HG03575 (cell line): Measurements from ENCODE around the gene NLRC5.
"Not testable (repeated sequence)": the region's sequence is repeated elsewhere in the genome, so short reads cannot be mapped to it uniquely, and the experiment has no call there.

Source experiments
- ATAC-seq: cut with Tn5 transposase; IDR thresholded peaks from one replicate; pipeline ENCODE4 v1.9.1; 2021; ENCODE audit not compliant: unreplicated experiment, insufficient number of reproducible peaks, low FRiP score; ENCODE audit errors: extremely low read depth

The NLRC5 gene

GRCh38 chr16:57060323-57061083 lies 71.1 kb downstream of the NLRC5 start:
- ATAC-seq: no peak

GRCh38 chr16:57061084-57061905 lies 71.9 kb downstream of the NLRC5 start:
- no peak for ATAC-seq

DNA sequence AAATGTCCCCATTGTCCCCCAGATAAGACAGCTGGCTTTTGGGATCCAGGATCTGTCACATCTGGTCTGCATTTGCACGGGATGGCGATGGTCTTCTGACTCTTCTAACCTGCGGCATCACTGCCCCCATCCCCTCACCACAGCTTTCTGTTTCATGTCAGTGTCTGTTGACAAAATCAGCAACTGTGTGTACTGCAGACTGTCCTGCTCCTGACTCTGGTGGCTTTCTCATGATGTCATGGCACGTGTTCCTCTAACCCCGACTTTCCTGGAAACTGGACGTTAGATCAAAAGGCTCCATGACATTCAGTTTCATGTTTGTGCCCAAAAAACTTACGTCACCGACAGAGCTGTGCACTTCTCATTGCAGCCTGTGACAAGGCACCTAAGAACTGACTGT lies 73.0 kb downstream of the NLRC5 start:
- no peak for ATAC-seq

- ATAC-seq: not testable (repeated sequence)
These were observed 73.8 kb downstream of the NLRC5 start for GRCh38 chr16:57063189-57063588.

DNA sequence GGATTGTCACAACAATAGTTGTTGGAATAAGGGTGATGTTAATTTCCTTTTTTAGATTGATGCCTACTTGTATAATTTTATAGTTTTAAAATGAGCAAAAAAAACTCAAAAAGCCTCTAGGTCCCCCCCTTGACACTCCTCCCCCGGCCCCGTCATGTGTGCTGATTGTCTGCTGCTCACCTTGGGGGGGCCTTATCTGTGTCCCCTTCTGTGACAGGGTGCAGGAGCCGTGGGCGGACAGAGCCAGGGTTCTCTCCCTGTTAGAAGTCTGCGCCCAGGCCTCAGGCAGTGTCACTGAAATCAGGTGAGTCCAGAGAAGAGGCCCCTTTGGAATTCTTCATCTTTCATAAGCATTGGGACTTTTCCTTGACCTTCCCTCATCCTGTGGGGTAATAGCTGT lies 75.6 kb downstream of the NLRC5 start:
- no peak for ATAC-seq

- ATAC-seq: no peak
These were observed 77.3 kb downstream of the NLRC5 start for GRCh38 chr16:57066625-57067024.

DNA sequence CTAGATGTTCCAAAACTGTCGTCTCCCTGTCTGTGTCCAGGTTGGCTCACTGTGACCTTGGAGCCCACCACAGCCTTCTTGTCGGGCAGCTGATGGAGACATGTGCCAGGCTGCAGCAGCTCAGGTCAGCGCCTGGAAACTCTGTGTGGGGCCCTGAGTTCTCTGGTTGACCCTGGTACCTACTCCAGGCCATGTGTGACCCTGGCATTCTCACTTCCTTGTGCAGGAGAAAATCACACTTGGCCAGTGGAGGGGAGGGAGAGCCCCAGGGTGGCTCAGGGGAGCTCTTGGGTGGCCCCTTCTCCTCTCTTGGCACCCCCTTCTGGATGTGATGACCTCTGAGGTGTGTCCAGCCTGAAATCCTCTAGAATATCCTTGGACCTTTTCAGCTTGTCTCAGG lies 78.0 kb downstream of the NLRC5 start:
- no peak for ATAC-seq

- ATAC-seq: no peak
These were observed 79.7 kb downstream of the NLRC5 start for GRCh38 chr16:57069053-57069452.

DNA sequence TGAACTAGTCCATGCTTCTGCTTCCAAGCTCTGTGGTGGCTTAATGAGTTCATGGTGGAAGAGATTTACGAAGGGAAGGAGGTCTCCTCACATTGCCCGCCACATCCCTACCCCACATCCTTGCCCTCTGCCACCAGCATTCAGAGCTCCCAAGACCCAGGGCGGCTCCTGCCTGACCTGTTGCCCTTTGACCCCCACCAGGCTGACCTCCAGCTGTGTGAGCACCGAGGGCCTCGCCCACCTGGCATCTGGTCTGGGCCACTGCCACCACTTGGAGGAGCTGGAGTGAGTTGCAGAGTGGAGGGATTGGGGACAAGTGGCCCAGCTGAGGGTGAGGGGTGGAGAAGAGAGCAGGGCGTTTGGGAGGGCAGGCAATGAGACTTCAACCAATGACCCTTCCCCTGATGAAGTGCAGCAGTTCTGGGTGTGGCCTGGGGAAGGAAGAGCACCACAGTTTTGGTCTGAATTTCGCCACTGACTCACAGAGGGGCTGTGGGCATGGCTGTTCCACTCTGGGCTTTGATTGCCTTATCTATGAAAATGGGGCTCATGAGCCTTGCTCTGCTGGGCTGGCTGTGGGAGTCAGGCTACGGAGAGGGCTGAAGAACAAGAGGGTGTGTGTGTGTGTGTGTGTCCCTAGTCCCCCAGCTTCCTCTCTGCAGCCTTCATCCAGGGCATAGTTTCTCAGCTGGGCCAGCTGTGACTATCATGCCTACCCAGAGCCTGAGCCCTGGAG lies 80.4 kb downstream of the NLRC5 start:
- no peak for ATAC-seq

GRCh38 chr16:57070424-57070823 lies 81.1 kb downstream of the NLRC5 start:
- no peak for ATAC-seq

- not testable (repeated sequence) for ATAC-seq
These were observed 81.8 kb downstream of the NLRC5 start for GRCh38 chr16:57071081-57071732.

- ATAC-seq: no peak
These were observed 82.7 kb downstream of the NLRC5 start for GRCh38 chr16:57071831-57072582.

GRCh38 chr16:57072616-57073275 lies 83.4 kb downstream of the NLRC5 start:
- no peak for ATAC-seq

GRCh38 chr16:57077714-57078113 lies 88.4 kb downstream of the NLRC5 start:
- no peak for ATAC-seq

DNA sequence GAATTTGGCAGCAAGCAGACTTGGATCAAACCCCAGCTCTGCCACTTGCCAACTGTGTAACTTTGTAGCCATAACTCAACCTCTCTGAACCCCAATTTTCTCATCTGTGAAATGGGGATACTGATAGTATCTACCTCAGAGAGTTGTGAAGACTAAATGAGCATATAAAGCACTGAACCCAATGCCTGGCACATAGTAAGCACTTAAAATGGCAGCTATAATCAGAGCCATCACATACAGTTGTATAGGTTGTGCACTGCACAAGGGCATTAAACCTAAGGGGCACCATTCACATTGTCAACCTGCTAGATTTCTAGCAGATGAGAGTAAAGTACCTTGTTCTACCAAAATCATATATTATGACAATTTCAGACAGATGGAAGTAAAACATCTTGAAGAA lies 92.4 kb downstream of the NLRC5 start:
- ATAC-seq: no peak

- ATAC-seq: no peak
These were observed 93.3 kb downstream of the NLRC5 start for GRCh38 chr16:57082664-57083063.

GRCh38 chr16:57083485-57084126 lies 94.2 kb downstream of the NLRC5 start:
- no peak for ATAC-seq
